K562 (cell line): ENCODE results near the gene ZNF586. TPM values are rescaled to one million over a fixed set of nuclear protein-coding genes. Genes with fewer than 3 reads are reported as not detected.

ENCODE experiments used
- FOXP4 ChIP-seq: sonication (generic); formaldehyde crosslinking; IDR thresholded peaks from 2 replicates; pipeline ENCODE4 v1.8.0; 2022; ENCODE audit warnings: mild to moderate bottlenecking, missing genetic modification reagents, borderline replicate concordance
- POLR2AphosphoS2 ChIP-seq: IDR thresholded peaks from 2 replicates; pipeline ENCODE4 v1.6.1; 2012; ENCODE audit warnings: low read length, improper control_type of control experiment
- SUPT5H ChIP-seq: fragments of 450-650 bp; IDR thresholded peaks from 2 replicates; pipeline ENCODE4 v1.6.1; 2016
- polyA plus RNA-seq, 8 experiments: library from polyadenylated mRNA; depleted of rRNA in 4 of 8; stranded (reverse) in 5 of 8; unstranded in 3 of 8; fragments of >200 nt; fragmentation: Nextera tagmentation in 2 of 8; fragmentation: Illumina TruSeq in 1 of 8; extraction: Ambion mirVana in 2 of 8; extraction: Trizol in 1 of 8; gene quantifications; 2 replicates each; pipeline versions ENCODE4 v1.2.1 to v1.2.3, GENCODE V29; 2011 to 2014; ENCODE audit warnings: inconsistent platforms in 1 of 8, missing spikeins in 1 of 8
- total RNA-seq, 7 experiments: library from RNA; depleted of rRNA in 6 of 7; stranded (reverse); fragments of >200 nt in 6 of 7; fragmentation: Illumina TruSeq in 2 of 7; extraction: Trizol in 2 of 7; gene quantifications; 2 replicates each; pipeline versions ENCODE4 v1.2.1 to v1.2.3, GENCODE V29; 2011 to 2021; ENCODE audit warnings: low replicate concordance in 1 of 7
- TF ChIP-seq, protein P1 (sequence below): fragments of 250-450 bp; sonication (Bioruptor Pico); IDR thresholded peaks from 2 replicates; pipeline ENCODE4 v1.6.1; 2021; ENCODE audit warnings: mild to moderate bottlenecking
- TF ChIP-seq, protein P2 (sequence below): IDR thresholded peaks from 2 replicates; pipeline ENCODE4 v1.6.1; 2014; ENCODE audit warnings: antibody characterized with exemption

Gene ZNF586
- total and polyA plus RNA-seq, 9 of the 15 experiments (the other 6 are each of a cell fraction or from before 2014, with no cell fraction given), result 2.5 to 12.6 (median 8.4) TPM

- TF ChIP-seq, protein P1, sequence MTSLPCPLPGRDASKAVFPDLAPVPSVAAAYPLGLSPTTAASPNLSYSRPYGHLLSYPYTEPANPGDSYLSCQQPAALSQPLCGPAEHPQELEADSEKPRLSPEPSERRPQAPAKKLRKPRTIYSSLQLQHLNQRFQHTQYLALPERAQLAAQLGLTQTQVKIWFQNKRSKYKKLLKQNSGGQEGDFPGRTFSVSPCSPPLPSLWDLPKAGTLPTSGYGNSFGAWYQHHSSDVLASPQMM (CRISPR knock-in tag), result no peak
- TF ChIP-seq FOXP4 (CRISPR knock-in tag), result peak; percentile 78; the same call in 1 of the 2 replicates
- TF ChIP-seq, protein P2, sequence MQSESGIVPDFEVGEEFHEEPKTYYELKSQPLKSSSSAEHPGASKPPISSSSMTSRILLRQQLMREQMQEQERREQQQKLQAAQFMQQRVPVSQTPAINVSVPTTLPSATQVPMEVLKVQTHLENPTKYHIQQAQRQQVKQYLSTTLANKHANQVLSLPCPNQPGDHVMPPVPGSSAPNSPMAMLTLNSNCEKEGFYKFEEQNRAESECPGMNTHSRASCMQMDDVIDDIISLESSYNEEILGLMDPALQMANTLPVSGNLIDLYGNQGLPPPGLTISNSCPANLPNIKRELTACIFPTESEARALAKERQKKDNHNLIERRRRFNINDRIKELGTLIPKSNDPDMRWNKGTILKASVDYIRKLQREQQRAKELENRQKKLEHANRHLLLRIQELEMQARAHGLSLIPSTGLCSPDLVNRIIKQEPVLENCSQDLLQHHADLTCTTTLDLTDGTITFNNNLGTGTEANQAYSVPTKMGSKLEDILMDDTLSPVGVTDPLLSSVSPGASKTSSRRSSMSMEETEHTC, result no peak
- peak; percentile 71; the same call in 1 of the 2 replicates for TF ChIP-seq POLR2AphosphoS2
- TF ChIP-seq SUPT5H, result peak; percentile 89
- TF ChIP-seq, all 486 proteins: peak for 87
Observed at GRCh38 chr19:57814505-57815246, 45.2 kb downstream of the ZNF586 start, which contains the start of gene ZNF552 (continued).
